HG02840 (cell line): ENCODE results near the gene TAS2R4.
"Not testable (repeated sequence)": the region's sequence is repeated elsewhere in the genome, so short reads cannot be mapped to it uniquely, and the experiment has no call there.

Experiments used
- ATAC-seq: cut with Tn5 transposase; IDR thresholded peaks from one replicate; pipeline ENCODE4 v1.9.1; 2021; ENCODE audit warnings: mild to moderate bottlenecking, moderate library complexity, moderate number of reproducible peaks; ENCODE audit not compliant: unreplicated experiment, low FRiP score

TAS2R4 gene, protein sequence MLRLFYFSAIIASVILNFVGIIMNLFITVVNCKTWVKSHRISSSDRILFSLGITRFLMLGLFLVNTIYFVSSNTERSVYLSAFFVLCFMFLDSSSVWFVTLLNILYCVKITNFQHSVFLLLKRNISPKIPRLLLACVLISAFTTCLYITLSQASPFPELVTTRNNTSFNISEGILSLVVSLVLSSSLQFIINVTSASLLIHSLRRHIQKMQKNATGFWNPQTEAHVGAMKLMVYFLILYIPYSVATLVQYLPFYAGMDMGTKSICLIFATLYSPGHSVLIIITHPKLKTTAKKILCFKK

DNA sequence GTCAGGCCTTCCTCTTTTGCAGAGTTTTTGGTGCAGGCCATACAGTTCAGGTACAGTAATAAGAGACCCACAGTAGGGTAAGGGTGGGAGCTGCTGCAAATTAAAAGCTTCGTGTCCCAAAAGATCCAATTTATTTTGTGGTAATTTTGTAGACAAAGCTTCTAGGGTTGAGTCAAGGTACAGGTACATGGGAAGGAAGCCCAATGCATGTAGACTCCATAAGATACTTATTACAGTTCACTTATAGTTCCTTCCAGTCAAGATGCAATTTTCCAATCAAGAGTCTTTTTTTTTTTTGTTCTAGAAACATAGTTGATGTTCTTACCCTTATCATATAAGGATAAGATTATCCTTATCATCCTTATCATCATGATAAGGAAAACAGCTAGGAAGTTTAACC, at the start of gene TAS2R4:
Gene TAS2R4, plus strand, starts transcription at position 301 of the 400 bp plus-strand sequence. CDS start 1,815 bp downstream, outside the sequence.
- no peak for ATAC-seq

DNA sequence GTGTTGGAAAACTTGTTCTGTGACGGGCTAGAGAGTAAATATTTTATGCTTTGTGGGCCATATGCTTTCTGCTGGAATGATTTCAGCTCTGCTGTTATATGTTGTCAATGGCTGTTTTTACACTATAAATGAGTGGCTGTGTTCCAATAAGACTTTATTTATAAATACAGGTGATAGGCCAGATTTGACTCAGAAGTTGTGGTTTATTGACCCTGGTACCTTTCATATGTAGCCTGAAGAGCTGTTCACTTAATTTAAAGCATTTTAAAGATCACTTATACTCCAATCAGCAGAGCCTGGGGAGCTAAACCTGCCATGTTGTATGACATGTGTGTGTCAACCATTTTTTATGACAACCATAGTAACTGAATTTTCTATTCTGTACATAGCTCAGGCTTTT, 47.5 kb upstream of the TAS2R4 start:
- ATAC-seq, result no peak

DNA sequence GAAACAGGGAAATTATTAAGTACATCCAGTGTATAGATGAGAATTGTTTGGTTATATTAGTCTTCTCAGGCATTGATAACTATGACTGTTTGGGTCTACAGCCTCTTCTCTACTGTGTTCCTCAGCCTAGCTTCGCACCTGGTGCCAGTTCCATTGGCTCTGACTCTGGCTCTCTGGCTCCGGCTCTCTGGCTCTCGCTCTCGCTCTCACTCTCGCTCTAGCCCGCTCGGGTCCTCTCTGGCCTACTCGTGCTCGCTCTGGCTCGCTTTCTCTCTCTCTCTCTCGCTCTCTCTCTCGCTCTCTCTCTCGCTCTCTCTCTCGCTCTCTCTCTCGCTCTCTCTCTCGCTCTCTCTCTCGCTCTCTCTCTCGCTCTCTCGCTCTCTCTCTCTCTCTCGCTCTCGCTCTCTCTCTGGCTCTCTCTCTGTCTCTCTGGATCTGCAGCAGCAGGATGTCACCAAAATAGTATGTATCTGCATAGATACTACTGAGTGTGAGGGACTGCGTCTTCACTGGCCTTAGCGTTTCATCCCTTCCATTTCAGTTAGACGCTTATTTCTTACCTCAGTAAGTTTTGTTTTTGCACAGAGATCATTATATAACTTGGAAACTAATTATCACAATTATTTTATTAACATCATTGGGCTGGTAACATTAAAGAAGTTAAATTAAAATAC, 44.9 kb upstream of the TAS2R4 start:
- no peak for ATAC-seq

DNA sequence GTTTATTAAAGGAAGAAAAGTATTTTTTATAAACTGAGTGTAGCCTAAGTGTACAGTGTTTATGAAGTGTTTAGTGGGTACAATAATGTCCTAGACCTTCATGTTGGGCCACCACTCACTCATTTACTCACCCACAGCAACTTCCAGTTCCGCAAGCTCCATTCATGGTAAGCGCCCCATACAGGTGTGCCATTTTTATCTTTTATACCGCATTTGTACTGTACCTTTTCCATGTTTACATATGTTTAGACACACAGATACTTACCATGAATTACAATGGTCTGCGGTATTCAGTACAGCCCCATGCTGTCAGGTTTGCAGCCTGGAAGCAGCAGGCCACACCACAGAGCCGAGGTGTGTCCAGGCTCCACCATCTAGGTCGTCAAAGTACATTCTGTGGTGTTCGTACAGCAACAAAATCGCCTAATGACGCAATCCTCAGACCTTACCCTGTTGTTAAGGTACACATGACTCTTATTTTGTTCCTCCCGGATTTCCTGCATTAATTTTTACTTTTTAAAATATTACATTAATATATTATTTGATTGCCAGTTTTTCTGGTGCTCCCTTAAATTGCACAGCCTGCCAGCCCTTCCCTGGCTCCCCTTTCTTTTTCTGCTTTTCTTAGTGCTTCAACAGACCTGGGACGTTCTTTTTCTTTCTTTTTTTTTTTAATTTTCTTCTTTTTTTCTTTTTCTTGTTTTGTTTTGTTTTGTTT, 39.2 kb upstream of the TAS2R4 start:
- ATAC-seq, result no peak

DNA sequence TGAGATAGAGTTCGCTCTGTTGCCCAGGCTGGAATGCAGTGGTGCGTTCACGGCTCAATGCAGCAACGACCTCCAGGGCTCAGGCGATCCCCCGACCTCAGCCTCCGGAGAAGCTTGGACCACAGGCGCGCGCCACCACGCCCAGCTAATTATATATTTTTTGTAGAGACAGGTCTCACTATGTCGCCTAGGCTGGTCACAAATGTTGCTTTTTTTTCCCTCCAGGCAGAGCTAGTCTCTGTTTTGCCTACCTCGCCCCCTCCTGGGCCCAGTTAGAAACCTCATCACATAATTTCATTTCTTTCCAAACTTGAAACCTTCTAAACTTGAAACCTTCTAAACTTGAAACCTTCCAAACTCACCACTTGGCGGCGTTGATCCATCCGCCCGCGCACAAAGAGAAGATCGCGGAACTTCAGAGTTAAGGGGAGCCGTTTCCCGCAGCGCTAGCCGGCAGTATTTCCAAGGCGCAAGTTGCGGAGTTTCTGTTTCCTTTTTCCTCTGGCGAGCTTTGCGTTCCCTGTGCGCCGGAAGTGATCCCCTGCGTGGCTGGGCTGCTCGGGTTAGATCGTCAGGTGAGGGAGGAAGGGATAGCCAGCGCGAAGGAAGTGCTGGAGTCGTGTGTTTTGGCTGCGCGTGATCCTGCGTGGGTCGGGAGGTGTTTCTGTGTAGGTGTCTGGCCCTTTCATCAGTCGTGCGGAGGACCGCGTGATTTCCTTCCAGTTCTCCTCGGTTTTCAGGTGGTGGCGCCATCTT, 38.5 kb upstream of the TAS2R4 start, which contains the start of gene SSBP1:
Gene SSBP1, plus strand, starts transcription at position 523 of the 756 bp plus-strand sequence. CDS start 809 bp downstream, outside the sequence.
- ATAC-seq, result peak; percentile 93

DNA sequence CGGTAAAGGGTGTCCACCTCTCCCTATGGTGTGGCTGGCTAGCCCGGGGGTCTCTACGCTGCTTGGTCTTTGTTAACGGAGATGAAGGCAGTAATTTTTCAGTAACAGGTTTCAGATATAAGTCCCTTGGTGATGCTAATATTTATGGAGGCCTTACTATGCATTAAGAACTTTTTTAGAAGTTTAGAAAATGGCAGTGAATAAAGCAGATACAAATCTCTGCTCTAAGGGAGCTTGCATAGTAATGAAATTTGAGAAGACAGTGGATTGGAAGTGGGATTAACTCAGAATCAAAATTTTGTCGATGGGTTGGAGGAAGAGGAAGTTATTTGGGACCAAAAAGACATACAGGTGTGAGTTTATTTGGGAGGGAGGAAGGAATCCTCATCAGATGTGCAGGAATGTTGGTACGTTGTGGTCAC, 37.9 kb upstream of the TAS2R4 start:
- ATAC-seq, result no peak

DNA sequence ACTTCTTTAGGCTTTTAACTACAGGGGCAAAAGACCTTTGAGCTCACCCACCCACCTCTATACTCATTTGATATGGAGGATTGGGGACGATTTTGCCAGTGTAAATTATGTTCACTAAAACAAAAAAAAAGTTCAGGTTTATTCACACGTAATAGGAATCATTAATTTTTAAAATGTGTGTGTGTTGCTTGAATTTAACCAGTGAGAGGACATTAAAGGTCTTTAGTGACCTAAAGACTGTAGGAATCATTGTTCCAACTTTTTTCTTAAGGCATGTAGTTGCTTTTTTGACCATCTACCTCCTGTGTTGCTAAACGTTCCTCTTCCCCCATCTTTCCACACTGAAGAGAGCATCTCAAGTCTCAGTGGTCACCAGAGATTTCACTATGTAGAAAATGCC, 37.2 kb upstream of the TAS2R4 start:
- ATAC-seq, result no peak

DNA sequence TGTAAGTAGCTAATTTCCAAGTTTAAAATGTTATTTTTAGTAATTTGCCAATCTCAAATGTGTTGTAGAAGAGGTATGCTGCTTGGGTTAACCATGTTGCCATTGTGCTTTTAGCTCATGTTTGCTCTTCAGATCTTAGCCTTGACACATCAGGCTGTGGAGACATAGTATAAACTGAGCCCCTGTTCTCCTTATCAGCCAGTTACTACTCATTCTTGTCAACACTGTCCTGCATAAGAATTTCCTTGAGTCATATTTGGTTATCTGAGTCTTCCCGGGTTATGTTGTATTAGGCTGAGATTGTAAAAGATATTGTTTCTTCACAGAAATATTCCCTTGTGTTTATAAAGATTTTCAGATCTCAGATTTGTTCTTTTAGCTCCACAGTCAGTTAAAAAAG, 34.2 kb upstream of the TAS2R4 start:
- ATAC-seq, result no peak

DNA sequence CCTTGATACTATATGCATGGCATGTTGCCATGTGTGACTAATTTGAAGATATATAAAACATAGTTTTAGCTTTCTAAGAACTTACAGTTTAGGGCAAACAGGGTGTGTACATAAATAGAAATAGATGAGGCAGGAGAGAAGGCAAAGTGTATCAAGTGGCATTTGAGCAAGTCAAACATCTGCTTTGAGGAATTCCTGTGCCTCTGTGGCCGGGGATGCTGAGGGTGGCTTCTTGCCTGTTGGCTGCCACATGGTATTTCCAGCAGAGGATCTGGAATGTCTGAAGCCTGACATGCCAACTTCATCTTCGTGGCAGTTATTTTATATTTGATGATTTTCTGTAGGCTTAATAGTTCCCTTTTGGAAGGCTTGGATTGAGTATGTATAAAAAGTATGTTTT, 32.3 kb upstream of the TAS2R4 start:
- ATAC-seq, result no peak

DNA sequence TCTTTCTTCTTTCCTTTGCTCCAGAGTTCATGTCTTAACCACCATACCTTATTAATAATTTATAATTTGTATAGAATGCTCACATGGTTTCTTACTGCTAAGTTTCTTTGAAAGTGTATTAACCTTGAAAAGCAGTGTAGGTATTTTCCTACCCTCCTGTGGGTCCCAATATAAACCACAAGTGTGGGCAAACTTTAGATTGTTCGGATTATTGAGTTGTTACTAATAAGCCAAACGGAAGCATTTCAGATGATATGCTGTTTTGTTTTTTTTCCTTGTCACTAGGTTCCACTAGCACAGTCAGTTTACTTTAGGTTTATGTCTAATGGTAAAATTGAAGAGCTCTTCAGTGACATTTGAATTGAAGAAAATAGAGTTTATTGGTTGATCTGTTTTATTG, 28.1 kb upstream of the TAS2R4 start:
- no peak for ATAC-seq

DNA sequence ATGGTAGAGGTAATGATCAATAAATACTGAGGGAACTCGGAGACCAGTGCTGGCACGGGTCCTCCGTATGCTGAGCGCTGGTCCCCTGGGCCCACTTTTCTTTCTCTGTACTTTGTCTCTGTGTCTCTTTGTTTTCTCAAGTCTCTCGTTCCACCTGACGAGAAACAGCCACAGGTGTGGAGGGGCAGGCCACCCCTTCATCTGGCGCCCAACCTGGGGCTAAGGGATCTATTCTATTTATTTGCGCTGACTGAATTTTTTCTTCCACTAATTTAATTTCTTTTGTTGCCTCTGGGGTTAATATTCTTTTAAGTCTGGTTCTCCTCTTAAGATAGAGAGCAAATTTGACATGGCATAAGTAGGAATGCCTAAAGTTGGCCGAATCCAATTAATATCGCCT, 24.6 kb upstream of the TAS2R4 start:
- ATAC-seq, result not testable (repeated sequence)

DNA sequence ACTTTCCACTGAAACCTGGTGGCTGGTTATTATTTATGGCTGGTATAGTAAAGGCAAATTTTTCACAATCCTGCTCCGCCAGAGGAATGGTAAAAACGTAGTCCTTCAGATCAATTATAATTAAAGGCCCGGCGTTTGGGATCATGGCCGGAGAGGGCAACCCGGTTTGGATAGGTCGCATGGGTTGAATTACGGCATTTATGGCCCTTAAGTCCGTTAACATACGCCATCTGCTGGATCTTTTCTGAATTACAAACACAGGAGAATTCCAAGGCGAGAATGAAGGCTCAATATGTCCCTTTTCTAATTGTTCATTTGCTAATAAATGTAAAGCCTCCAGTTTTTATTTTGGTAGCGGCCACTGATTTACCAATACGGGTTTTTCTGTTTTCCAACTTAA, 23.8 kb upstream of the TAS2R4 start:
- no peak for ATAC-seq

DNA sequence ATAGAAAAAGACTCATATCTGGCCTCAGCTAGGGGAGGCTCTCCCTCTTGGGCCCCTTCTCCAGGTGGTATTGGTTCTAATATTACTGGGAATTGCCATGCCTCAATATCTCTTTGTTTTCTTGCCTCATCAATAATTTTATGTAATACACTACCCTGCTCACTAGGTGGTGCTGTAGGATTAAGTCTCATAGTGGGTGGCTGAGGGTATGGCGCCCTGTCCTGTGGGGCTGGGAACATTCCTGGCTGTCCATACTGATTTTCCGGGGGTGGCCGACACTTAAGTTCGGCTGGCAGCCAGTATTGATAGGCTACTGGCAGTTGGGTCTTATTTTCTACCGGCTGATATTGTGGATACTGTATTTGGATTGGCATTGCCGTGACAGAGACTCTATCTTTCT, 21.5 kb upstream of the TAS2R4 start:
- no peak for ATAC-seq

DNA sequence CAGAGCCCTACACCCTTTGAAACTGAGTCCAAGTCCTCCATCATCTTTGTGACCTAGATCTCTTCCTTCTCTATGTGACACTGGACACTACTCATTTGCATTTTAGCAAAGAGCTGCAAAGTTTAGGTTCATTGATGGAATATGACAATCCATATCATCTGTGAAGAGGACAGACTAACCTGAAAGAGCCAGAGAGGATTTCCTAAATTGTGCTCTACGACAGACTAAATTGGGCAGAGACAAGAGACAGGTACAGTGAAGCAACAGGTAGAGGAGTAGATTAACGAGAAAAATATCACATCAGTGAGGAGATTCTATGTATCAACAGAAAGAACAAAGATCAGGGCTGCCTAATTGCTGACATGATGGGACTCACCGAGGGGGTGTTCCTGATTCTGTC, 12.7 kb upstream of the TAS2R4 start, which contains the start of gene TAS2R3:
Gene TAS2R3, plus strand, starts transcription at position 301 of the 400 bp plus-strand sequence. Its CDS starts 62 bp downstream, at position 363.
- ATAC-seq, result no peak

DNA sequence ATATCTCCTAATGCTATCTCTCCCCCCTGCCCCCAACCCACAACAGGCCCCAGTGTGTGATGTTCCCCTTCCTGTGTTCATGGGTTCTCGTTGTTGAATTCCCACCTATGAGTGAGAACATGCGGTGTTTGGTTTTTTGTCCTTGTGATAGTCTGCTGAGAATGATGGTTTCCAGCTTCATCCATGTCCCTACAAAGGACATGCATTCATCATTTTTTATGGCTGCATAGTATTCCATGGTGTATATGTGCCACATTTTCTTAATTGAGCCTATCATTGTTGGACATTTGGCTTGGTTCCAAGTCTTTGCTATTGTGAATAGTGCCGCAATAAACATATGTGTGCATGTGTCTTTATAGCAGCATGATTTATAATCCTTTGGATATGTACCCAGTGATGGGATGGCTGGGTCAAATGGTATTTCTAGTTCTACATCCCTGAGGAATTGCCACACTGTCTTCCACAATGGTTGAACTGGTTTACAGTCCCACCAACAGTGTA, 6.3 kb upstream of the TAS2R4 start:
- ATAC-seq, result not testable (repeated sequence)

DNA sequence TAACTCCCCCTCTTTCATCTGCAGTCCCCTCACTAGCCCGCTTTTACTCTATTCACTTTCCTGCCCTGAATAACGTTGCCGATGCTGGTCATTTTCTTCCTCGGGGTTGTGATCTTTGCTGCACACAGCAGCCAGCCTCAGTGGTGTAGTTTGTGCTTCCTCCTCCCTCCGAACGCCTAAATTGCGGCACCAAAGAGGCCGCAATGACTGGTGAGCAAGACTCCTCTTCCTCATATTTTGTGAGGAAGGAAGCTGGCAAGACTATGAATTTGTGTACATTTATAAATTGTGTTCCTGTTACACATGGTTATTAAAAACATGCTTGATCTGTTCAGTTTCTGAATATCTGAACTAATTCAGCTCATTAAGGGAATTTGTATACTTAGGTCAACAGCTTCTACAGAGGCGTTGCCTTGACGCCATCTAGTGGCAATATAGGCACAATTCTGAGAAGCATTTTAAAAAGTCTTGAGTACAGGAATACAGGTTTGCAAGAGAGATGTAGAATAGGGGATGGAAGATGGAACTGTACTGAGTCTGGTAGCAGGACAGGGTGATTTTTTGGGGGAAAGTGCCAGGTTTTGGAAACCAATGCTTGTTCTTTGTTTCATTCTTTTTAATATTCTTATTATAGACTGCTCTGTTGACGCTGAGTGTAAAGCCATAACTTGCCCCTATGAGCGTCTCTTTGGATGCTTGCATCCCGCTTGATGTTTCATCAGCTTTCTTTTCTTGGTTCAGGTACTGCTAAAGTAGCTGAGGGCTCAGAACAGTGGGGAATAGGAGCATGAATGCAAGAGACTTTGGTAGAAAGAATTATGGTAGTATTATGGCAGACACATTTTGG, 9.5 kb downstream of the TAS2R4 start:
- no peak for ATAC-seq

DNA sequence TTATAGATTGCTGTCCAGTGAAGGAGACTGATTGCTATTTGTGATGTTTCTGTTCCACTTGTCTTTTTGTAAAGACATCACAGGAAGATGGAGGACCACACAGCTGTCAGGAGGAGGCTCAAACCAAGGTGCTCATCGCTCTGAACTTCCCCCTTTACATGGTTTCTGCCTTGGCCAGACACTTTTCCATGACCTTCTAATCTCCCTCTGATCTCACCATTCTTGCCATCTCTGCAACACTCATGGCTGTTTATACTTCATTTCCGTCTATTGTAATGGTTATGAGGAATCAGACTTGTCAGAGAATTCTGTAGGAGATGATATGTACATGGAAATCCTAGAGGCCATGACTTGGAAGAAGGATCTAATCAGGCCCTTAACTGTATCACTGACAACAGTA, 11.8 kb downstream of the TAS2R4 start:
- no peak for ATAC-seq

DNA sequence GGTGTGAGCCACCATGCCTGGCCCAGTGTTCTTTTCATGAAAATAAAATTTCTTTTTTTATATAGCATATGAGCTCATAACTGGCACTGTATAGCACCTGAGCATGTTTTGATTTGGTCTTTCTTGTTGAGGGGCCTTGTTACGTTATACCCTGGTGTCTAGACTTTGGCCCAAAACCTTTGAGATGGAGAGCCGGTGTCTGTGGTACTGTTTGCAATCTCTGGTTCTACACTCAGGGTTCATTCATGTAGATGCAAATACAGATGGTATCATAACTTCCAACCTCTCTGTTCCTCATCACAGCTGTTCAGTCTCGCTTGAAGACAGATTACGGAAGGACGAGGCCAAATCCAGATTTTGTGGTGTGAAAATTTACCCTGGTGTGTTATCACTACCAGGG, 13.4 kb downstream of the TAS2R4 start, which contains the start of gene TAS2R5:
Gene TAS2R5, plus strand, starts transcription at position 301 of the 400 bp plus-strand sequence. CDS start 145 bp downstream, outside the sequence.
- ATAC-seq, result no peak

DNA sequence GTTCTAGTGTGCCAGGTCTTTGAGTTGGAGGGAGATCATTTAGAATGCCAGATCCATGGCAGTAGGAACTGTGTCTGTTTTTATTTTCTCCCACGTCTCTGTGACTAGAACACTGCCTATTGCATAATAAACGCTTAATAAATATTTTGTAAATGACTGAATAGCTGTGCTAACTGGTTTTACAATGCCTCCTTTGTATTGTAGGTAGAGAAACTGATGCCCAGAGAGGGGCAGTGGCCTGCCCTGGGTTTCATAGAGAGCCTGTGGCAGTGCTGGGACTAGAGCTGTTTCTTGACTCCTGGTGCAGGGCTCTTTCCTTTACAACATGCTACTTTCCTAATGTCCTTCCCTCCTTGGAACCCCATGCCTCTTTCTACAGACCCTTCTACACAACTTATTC, 16.1 kb downstream of the TAS2R4 start:
- ATAC-seq, result no peak
